GM19438 (cell line): ENCODE results near the gene SH3BP5.

ENCODE experiments used
- ATAC-seq: cut with Tn5 transposase; IDR thresholded peaks from one replicate; pipeline ENCODE4 v1.9.1; 2021; ENCODE audit warnings: low read depth; ENCODE audit not compliant: unreplicated experiment

Gene SH3BP5

DNA sequence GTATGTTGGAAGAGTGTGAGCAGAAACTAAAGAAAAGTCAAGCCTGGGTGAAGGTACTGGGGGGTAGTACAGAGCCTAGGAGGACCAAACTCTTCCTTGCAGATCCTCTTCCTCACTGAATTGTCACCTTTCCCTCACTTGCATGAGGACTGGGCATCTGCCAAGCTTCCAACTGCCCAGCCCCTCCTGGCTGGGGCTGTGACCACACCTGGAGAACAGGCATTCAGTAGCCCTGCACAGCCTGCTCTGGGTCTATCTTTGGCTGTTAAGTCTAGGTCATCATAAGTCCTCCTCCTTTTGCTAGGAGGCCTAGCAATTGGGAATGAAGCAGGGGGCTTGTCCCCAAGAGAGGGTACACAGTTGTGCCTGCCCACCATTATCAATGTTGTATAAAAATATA, 71.1 kb downstream of the SH3BP5 start:
- ATAC-seq: no peak

GRCh38 chr3:15260531-15260930, 71.9 kb downstream of the SH3BP5 start:
- no peak for ATAC-seq

GRCh38 chr3:15258720-15259119, 73.7 kb downstream of the SH3BP5 start:
- no peak for ATAC-seq

DNA sequence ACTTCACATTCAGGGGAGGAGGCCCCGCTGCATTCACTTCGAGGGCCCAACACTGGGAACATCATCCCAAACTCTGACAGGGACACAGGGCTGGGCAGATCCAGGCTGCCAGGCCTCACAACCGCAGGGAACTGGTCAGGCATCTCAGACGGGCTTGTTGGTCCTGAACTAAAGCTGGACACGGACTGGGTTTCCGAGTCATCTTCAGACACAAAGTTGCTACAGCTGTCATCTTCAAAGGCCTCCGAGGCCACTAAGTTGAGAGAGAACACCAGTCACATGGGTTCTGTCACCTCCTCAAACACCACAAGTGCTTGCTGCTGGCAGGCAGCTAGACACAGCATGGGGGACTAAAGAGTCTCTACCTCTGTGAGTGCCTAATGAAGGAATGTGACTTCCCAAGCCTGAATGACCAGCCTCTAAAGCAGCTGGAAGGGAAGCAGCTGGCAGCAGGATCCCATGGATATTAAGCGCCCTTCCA, 75.5 kb downstream of the SH3BP5 start:
- no peak for ATAC-seq

- no peak for ATAC-seq
Measured at GRCh38 chr3:15255215-15255614, 77.2 kb downstream of the SH3BP5 start.

DNA sequence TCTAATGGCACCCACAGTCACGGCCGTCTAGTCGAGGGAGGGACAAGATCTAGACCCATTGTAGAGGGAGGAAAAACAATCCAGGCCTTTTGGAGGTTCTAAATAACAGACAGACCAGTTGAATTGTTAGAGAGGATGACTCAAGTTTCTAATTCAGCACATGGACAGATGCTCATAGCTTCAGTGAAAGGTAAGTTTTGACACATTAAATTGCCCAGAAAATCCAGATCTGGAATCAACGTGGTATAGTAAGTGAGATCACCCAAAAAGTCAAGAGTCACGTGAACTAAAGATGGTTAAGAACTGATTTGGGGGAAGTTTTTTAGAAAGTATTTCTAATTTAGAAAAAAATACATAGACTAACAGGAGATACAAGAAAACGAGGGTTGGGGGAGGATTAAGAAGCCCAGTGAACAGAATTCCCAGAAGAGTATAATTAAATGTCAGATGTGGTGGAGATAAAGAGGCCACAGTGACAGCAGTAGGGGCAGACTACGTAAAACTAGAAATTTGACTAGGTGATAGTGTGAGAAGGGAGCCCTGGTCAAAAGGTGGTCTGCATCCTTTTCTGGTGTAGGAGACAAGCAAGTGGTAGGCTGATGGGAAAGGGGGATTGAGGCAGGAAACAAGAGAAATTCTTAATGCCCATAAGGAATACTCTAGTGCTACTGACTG, 79.2 kb downstream of the SH3BP5 start:
- ATAC-seq: no peak

DNA sequence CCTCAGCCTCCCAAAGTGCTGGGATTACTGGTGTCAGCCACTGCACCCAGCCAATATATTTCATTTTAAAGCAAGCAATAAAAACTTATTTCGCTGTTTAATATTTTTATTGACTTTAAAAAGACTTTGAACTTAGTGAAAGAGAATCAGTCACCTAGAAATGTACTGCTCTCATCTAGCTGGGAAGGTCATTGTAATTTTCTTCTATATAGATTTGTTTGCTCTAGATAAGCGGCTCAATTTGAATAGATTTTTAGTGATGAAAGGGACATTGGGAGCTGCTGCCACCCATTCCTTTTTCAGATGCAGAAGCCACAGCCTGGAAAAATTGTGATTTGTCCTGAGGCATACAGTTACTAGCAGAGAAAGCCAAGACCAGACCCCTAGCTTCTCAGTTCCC, 86.2 kb downstream of the SH3BP5 start:
- ATAC-seq: no peak

- ATAC-seq: no peak
Measured at GRCh38 chr3:15243822-15244482, 88.4 kb downstream of the SH3BP5 start.

- no peak for ATAC-seq
Measured at GRCh38 chr3:15241341-15241740, 91.0 kb downstream of the SH3BP5 start.

- ATAC-seq: no peak
Measured at GRCh38 chr3:15229262-15229661, 103.1 kb downstream of the SH3BP5 start.

DNA sequence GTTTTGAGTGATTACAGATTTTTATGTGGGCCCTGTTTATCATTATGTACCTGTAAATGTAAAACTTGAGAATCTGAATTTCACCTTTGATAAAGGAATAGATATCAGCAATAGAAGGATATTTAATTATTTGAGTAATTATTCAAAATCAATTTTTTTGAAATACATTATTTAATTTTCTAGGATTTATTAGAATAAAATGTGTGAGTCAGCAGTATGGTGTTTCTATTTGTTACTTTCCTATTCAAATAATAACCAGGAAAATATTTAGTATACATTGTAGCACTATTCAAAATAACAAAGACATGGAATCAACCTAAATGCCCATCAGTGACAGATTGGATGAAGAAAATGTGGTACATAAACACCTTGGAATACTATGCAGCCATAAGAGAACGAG, 104.2 kb downstream of the SH3BP5 start:
- no peak for ATAC-seq

DNA sequence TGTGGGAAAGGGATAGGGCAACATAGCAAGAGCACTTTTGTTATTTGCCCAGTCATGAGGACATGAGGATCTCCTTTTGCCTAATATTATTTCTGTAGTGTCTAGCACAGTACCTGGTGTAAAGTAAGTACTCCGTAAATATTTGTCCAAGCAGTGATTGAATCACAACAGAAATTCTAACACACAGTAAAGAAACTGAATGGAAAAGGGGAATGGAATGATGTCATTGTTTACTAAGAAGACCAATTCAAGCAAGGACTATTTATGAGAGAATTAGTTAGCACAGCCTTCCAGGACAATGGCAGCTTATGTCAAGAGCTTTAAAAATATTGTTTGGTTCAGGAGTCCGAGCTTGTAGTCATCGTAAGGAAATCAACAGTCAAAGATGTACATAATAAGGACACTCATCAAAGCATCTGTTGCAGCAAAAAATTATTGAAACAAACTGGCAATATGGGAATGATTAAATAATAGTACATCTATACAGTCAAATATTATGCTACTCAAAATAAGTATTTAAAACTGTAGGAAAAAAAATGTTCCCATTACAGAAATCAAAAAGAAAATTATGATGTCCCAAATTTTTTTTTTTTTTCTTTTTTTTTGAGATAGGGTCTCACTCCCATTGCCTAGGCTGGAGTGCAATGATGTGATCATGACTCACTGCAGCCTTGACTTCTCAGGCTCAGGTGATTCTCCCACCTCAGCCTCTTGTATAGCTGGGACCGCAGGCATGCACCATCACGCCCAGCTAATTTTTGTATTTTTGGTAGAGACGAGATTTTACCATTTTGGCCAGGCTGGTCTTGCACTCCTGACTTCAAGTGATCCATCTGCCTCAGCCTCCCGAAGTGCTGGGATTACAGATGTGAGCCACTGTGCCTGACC, 108.5 kb downstream of the SH3BP5 start:
- ATAC-seq: no peak

- no peak for ATAC-seq
Measured at GRCh38 chr3:15221574-15222217, 110.7 kb downstream of the SH3BP5 start.

- no peak for ATAC-seq
Measured at GRCh38 chr3:15220661-15221060, 111.7 kb downstream of the SH3BP5 start.

DNA sequence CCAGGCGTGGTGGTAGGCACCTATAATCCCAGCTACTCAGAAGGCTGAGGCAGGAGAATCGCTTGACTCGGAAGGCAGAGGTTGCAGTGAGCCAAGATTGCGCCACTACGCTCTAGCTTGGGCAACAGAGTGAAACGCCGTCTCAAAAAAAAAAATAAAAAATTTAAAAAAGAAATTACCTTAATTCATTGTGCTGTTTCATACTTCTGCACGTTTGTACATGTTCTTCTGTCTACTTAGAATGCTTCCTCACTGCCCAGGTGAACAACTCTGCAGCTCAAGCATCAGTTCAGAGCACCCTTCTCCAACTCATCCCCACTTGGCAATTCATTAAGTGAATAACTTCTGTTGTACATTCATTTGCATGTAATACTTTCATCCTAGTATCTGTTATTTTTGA, 112.3 kb downstream of the SH3BP5 start:
- no peak for ATAC-seq

GRCh38 chr3:15218689-15219088, 113.7 kb downstream of the SH3BP5 start:
- ATAC-seq: no peak

- ATAC-seq: no peak
Measured at GRCh38 chr3:15217841-15218267, 114.5 kb downstream of the SH3BP5 start.

DNA sequence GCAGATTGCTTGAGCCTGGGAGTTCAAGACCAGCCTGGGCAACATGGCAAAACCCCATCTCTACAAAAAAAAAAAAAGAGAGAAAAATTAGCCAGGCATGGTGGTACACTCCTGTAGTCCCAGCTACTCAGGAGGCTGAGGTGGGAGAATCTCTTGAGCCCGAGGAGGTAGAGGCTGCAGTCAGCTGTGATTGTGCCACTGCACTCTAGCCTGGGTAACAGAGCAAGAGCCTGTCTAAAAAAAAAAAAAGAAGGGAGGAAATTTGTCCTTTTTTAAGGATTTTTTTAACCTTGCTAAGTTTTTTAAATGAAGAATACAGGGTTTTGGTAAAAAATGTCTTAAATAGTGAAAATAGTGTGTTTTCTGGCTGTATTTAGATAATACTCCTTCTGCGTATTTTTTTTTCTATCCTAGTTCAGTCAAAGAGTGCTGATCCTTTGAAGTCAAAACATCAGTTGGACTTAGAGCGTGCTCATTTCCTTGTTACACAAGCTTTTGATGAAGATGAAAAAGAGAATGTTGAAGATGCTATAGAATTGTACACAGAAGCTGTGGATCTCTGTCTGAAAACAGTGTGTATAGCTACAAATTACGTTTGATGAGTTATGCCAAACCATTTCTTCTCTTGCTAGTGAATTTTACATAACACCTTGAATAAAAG, 115.2 kb downstream of the SH3BP5 start:
- ATAC-seq: no peak

GRCh38 chr3:15216501-15216900, 115.9 kb downstream of the SH3BP5 start:
- no peak for ATAC-seq

DNA sequence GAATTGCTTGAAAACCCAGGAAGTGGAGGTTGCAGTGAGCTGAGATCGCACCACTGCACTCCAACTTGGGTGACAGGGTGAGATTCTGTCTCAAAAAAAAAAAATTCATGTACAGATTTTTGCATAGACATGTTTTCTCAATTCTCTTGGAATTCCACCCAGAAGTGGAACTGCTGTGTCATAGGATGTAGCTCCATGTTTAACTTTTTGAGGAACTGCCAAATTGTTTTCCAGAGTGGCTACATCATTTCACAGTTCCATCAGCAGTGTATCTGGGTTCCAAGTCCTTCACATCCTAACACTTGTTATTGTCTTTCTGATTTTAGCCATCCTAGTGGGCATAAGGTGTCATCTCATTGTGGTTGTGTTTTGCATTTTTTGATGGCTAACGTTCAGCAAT, 116.4 kb downstream of the SH3BP5 start:
- no peak for ATAC-seq
